Mesenteric fat pad (tissue), 1 donor: ENCODE results near the gene IRF2. TPM values are rescaled to one million over a fixed set of nuclear protein-coding genes. Genes with fewer than 3 reads are reported as not detected.

ENCODE experiments used
- DNase-seq: peaks from one replicate; pipeline ENCODE4 v3.0.0-alpha.2; 2020; ENCODE audit warnings: low spot score
- total RNA-seq: library from RNA; stranded (reverse); fragmentation: NEBNext Ultra II Directional; extraction: Animal tissue kit (Norgen Biotek cat#: 25700); gene quantifications from one replicate; pipeline ENCODE4 v1.2.1, GENCODE V29; 2021
- donor health status: DM: yes; HTN: yes; CAD: no.

Gene IRF2
- total RNA-seq, 1 donor from 2014 or later, result 35.3 TPM

DNA sequence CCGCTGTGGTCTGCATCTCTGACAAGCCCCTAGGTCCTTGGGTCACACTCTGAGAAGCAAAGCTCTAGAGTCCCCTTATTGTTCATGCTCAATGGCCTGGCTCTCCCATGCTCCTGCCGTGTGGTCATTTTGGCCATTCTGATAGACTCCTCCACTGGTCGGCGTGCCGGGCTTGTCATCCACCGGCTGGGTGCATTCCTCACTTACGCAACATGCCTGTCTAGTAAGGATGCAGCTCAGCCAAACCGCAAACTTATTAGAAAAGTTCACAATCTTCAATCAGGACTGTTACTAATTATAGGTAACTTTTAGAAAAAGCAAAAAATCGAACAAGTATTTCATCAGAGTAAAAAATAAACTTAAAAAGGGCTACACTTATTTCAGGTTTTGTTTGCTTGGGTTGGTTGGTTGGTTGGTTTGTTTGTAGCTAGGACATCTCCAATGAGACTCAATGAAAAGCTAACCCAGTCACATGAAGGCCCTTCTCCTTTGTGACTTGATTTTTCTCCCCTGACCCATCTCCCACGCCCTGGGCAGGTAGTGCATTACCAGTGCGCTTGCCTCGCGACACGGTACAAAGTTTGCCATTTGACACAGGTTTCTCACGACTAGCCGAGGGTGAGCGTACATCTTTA lies 41.0 kb downstream of the IRF2 start:
- DNase-seq, result no peak

DNA sequence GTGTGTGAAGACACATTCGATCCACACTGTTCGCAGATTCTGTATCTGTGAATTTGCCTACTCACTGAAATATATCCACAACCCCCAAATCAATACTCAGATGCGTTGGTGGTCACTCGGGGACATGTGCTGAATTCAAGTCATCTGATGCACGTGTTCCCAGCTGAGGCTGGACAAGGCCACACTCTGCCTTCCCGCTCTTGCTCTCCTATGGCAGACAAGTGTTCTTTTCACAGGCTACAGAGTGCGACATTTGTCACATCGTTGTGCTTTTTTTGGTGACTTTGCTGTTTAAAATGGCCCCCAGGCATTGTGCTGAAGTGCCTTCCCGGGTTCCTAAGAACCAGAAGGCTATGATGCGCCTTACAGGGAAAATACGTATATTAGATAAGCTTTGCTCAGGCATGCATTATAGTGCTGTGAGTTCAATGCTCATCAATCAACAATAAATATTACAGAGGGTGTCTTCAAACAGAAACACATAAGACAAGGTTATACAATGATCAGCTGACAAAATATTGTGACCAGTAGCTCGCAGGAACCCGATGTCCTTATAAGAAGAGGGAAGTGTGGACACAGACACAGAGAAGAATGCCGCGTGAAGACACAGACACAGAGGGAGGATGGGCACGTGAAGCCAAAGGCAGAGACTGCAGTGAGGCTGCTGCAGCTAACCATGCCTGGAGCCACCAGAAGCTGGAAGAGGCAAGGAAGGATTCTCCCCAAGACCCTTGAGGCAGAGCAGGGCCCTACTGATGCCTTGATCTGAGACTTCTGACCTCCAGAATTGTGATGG lies 42.0 kb downstream of the IRF2 start:
- no peak for DNase-seq

DNA sequence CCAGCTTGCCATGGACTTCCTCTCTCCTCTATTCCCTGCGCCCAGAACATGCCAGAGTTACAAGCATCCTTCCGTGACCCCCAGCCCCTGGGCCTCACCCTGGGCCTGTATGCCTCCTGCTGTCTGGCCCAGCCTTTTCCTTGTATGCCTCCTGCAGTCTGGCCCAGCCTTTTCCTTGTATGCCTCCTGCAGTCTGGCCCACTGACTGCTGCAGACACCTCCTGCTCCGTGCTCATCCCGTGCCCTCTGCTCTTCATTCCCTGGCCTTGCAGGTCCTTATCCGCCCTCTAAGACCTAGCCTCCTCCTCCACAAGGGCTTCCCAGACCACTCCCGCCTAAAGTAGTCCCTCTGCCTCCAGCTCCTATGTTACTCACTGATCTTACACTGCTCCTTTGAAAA lies 44.2 kb downstream of the IRF2 start:
- DNase-seq, result no peak

- DNase-seq, result no peak
These were observed 45.6 kb downstream of the IRF2 start for GRCh38 chr4:184428787-184429186.

GRCh38 chr4:184427687-184428086 lies 46.7 kb downstream of the IRF2 start:
- DNase-seq, result no peak

GRCh38 chr4:184427093-184427492 lies 47.3 kb downstream of the IRF2 start:
- DNase-seq, result no peak

DNA sequence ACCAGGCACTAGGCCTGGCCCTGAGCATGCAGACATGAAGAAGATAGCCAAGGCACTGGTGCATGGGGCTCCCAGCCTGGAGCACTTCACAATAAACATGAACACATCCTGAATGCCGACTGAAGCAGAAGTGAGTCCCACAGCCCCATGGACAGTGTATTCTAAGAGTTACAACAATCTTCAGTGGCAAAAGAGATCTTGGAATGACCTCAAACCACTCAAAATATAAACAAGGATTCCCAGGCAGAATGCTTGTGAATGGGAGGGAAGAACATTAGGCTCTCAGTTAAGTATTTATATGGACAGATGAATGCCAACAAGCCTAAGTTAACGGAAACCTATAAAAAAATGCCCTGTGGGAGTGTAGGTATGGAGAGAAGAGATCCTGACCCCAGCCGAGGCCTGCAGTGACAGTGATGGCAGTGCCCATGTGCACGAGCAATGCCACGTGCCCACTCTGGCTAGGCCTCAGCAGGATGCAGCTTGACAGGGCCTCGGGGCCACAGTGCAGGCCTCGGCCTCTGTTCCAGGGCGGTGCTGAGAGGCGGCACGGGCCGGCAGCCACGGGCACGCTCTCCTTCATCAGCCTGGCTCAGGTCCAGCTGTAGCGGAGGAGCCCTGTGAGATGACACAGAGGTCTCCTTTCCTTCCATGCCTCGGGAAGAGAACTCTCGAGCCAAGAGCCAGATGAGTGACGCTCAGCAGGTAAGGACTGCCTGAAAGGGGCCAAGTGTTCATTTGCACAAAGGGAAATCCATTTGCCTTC lies 49.2 kb downstream of the IRF2 start:
- no peak for DNase-seq

DNA sequence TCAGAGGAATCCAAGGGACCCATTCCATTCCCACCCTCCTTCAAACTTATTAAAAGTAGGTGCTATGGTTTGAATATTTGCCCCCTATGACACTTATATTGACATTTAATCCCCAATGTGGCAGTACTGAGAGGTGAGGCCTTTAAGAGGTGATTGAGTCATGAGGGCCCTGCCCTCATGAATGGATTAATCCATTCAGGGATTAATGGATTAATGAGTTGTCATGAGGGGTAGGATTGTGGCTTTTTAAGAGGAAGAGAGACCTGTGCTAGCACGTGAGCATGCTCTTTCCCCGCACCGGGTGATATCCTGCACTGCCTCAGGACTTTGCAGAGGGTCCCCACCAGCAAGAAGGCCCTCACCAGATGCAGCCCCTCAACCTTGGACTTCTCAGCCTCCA lies 50.1 kb downstream of the IRF2 start:
- DNase-seq, result no peak

DNA sequence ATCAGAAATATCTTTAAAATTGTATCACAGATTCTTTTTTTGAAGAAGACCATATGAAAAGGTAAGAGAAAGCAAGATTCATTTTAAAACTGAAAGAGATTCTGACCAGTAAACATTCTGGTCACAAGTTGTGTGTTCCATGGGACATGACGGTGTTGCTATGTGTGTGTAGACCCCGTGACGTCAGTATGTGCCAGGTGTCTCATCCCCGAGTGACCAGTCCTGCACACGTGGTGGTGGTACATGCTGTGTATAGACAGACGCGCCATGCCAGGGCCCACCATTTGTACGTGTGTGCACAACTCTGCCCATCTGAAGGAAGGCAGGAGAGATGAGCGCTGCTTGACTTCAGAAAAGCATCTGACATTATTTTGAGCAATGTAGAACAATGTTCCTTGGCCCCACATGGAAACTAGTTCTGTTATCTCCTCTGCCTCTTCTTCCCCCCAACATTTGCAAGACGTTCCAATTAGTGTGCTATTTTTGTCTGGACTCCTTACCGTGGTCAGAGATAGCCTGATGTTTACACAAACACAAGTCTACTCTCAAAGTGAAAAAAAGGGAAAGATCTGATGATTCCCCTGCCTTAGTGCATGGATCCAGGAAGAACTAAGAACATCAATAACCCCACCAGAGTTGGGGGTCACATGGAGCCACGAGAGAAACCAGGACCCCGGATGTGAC lies 51.2 kb downstream of the IRF2 start:
- DNase-seq, result no peak

- DNase-seq, result no peak
These were observed 52.0 kb downstream of the IRF2 start for GRCh38 chr4:184422378-184422777.

DNA sequence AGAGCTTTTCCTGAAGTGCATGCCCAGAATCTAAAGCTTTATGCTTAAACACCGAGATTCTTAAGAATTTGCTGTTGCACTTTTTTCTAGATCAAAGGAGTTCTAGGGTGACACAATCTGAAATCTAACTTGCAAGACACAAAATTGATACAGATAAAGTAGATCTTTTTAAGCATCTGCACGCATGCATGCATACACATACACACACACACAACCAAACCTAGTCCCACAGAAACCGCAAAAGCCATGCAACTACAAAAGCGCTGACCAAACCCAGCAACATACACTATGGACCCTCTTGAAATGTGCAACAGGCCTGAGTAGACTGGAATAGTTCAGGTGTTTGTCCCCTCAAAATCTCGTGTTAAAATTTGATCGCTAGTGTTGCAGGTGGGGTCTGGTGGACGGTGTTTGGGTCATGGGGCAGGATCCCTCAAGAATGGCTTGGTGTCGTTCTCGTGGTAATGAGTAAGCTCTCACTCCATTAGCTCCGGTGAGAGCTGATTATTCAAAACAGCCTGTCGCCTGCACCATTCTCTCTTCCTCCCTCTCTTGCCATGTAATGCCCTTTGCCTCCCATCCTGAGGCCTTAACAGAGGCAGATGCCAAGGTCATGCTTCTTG lies 52.7 kb downstream of the IRF2 start:
- DNase-seq, result no peak

GRCh38 chr4:184420881-184421416 lies 53.4 kb downstream of the IRF2 start:
- DNase-seq, result no peak

DNA sequence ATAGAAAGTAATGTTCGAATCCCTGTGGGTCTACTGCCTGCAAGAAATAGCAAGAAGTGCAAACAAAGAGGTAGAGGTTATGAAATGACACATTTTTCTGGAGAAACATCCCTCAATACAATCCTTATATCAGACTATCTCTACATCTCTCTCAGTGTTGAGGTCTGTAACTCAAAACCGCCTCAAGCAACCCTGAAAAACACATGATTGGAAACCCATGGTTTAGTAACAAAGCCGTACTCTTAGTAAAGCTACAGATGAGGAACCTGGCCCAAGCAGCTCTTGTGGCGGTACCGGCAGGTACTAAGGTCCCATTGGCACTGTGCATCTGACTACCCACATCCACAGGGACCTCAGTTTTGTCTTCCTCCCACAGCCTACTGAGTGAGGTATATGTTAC lies 53.9 kb downstream of the IRF2 start:
- no peak for DNase-seq

- no peak for DNase-seq
These were observed 54.4 kb downstream of the IRF2 start for GRCh38 chr4:184419976-184420375.

GRCh38 chr4:184417802-184418511 lies 56.4 kb downstream of the IRF2 start:
- DNase-seq, result no peak

- DNase-seq, result no peak
These were observed 57.2 kb downstream of the IRF2 start for GRCh38 chr4:184416913-184417734.

DNA sequence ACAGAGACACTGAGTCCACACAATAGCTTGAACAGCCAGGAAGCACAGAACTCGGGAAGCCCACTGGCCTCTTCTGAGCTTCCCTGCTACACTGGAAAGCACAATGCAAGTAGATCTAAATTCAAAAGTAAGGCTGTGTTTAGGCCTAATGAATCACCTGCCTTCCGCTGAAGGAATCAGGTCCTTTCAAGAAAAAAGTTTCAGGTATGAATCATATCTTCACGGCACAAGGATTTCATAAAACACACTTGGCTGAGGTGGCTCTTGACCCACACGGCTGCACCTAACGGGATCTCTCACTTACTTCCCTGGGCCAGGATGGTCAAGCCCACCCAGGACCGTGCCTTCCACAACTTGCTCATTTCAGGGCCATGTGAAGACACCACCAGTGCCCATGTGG lies 59.3 kb downstream of the IRF2 start:
- DNase-seq, result no peak

GRCh38 chr4:184413261-184414046 lies 60.9 kb downstream of the IRF2 start:
- no peak for DNase-seq

- no peak for DNase-seq
These were observed 63.6 kb downstream of the IRF2 start for GRCh38 chr4:184410748-184411147.
